Pons (tissue), 1 donor: Measurements from ENCODE around the gene AGT.
"Not testable (repeated sequence)": the region's sequence is repeated elsewhere in the genome, so short reads cannot be mapped to it uniquely, and the experiment has no call there.

ENCODE experiments used
- DNase-seq: peaks from one replicate; pipeline ENCODE4 v3.0.0-alpha.2; 2016; ENCODE audit warnings: low spot score

AGT gene

GRCh38 chr1:230707732-230708630 lies 5.9 kb downstream of the AGT start:
- DNase-seq, result no peak

GRCh38 chr1:230706887-230707731 lies 6.8 kb downstream of the AGT start:
- no peak for DNase-seq

- no peak for DNase-seq
These were observed 7.8 kb downstream of the AGT start for GRCh38 chr1:230706020-230706699.

GRCh38 chr1:230705289-230706019 lies 8.5 kb downstream of the AGT start:
- no peak for DNase-seq

GRCh38 chr1:230704830-230705229 lies 9.1 kb downstream of the AGT start:
- DNase-seq, result no peak

DNA sequence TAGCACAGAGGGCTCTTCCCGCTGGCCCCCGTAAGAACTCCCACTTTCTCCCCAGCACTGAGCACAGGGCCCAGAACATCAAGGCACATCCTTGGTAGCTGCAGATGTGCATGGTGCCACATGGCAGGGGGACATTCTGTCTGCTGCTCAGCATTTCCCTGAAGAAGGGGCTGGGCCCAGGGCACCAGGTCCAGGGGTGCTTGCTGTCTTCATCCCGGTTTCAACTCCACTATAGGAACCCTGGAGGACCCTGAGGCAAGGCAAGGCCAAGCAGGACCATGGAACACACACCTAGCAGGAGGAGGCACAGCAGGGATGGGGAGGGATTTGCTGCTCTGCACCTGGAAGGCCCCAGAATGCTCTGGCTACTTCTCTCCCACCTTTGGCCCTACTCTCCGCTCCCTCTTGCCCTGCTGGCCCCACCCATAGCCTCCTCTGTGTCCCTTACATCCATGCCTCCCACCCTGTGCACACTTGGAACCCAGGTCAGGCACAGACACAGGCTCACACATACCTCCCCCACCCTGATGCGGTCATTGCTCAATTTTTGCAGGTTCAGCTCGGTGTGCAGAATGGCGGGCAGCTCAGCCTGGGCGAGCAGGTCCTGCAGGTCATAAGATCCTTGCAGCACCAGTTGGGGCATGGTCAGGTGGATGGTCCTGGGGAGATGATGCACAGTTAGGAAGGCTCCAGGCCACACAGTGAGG lies 10.1 kb downstream of the AGT start:
- DNase-seq, result no peak

GRCh38 chr1:230702934-230703678 lies 10.8 kb downstream of the AGT start:
- no peak for DNase-seq

GRCh38 chr1:230701895-230702768 lies 11.8 kb downstream of the AGT start:
- DNase-seq, result no peak

- DNase-seq, result peak; percentile 57
These were observed 12.5 kb downstream of the AGT start for GRCh38 chr1:230701434-230701833.

- DNase-seq, result no peak
These were observed 13.8 kb downstream of the AGT start for GRCh38 chr1:230700132-230700531.

DNA sequence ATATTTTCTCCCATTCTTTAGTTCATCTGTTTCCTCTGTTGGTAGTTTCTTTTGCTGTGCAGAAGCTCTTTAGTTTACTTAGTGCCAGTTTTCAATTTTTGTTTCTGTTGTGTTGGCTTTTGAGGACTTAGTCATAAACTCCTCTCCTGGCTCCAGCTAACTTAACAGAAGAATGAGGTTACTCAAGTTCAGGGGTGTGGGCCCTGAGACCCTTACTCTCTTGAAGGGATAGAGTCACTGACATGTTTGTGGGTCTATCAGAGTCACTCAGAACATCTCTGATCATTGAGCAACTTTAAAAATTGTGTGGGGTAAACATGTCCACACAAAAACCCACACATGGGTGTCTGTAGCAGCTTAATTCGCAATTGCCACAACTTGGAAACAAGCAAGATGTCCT lies 14.2 kb downstream of the AGT start:
- DNase-seq, result no peak

GRCh38 chr1:230698964-230699363 lies 15.0 kb downstream of the AGT start:
- not testable (repeated sequence) for DNase-seq

- no peak for DNase-seq
These were observed 15.8 kb downstream of the AGT start for GRCh38 chr1:230698130-230698529.

DNA sequence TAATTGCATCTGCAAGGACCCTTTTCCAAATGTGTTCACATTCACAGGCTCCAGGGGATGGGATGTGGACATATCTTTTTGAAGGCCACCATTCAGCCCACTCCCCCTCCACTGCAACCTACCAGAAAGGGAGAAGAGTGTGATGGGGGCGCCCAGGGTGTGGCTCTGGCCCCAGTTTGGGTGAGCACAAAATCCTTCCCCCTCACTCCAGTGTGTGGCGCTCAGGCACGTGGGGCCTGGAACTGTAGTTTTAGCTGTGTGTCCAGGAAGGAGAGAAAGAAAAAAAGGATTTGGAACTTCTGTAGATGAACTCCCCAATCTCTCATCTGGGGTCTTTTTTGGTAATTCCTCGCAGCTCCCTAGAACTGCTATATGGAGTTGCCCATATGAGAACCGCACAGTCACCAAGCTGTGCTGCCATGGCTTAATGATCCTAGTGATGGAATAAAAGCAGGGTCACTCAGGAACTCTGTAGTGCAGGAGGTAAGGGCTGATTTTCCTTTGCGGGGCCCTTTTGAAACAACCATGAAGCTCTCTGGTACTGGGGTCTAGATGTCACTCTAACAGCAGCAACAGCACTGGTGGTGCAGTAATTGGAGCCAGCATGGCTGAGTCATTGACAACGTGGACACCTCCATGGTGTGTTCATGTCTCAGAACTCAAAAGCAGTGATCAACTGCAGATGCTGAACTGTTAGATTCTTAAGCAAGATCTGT lies 17.0 kb downstream of the AGT start:
- DNase-seq, result no peak

DNA sequence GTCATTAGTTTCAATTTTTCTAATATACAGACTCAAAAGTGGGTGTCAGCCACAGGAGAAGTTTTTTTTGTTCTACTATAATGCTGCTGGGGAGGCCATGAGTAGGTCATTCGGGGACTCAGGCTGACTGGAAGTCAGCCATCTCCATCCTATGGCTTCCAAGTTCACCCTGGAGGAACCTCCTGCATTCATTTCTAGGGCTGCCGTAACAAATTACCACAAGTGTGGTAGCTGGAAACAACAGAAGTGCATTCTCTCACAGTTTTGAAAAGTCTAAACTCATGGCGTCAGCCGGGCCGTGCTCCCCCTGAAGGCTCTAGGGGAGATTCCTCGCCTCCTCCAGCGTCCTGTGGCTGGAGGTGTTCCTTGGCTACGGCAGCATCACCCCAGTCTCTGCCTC lies 17.7 kb downstream of the AGT start:
- DNase-seq, result no peak

- no peak for DNase-seq
These were observed 18.9 kb downstream of the AGT start for GRCh38 chr1:230694991-230695390.

- DNase-seq, result no peak
These were observed 19.5 kb downstream of the AGT start for GRCh38 chr1:230694464-230694863.

DNA sequence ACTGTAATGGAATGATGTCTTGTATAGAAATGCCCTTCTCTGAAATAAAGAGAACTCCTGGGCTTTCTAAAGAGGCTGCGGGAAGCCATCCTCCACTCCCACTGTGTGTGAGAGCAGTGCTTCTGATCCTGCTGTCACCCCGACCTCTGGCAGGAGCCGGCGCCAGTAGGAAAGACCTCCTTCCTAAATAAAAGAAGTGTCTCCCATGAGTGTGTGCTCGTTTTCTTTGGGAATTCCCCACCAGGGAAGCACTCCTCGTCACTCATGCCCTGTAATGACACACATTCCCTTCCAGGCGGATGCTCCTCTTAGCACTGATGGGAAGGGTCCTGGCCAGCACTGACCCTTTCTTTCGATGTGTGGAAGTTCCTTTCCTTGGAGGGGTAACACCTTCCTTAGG lies 20.1 kb downstream of the AGT start:
- no peak for DNase-seq

GRCh38 chr1:230693221-230693620 lies 20.7 kb downstream of the AGT start:
- peak; percentile 55 for DNase-seq
